ENCODE measurements around the gene NPBWR2. TPM values are rescaled to one million over a fixed set of nuclear protein-coding genes. Genes with fewer than 3 reads are reported as not detected.

The NPBWR2 gene
- total and polyA plus RNA-seq, 2 experiments from 2014 or later = not detected

DNA sequence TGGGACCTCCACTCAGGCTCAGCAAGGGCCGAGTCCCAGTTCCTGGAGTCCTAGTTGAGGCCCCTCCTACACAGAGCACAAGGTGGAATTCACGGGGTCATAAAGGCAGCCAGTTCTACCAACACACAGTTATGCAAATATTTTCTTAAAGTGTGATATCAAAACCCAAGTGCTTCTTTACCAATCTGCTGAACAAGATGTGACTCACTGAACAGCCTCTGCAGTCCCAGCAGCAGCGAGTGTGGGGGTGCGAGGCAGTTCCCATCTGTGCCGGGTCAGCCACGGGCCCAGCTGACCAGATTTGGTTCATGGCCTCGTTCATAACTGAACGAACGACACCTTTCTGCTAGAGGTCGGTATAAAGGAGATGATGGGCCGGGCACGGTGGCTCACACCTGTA is 48.8 kb downstream of the NPBWR2 start:
- DNase-seq (ENCODE audit: low spot score) (no peak), ATAC-seq (no peak)
- H4K20me1 ChIP-seq (replicated peaks; ENCODE audit: insufficient read depth) = no peaks in the 10 kb centered on the region
- H3K79me2 ChIP-seq (replicated peaks; ENCODE audit: insufficient read depth) = no peaks in the 10 kb centered on the region
- Mint-ChIP-seq H3K36me3 (ENCODE audit: low read depth) (no peaks in the 10 kb centered on the region), H3K27me3 (ENCODE audit: insufficient read depth, low read depth, poor library complexity) (peaks cover 10% of the 10 kb centered on the region), H3K4me1 (peaks cover 35% of the 10 kb centered on the region), H3K27ac (no peak overlapping the region), H3K9me3 (no peaks in the 10 kb centered on the region), H3K4me3 (no peak overlapping the region)
- H3K4me3 ChIP-seq = no peak overlapping the region
- no peak overlapping the region for H2AFZ ChIP-seq
- no peaks in the 10 kb centered on the region for H3K36me3 ChIP-seq (ENCODE audit: insufficient read depth)
- peaks cover 6% of the 10 kb centered on the region; the same call in 1 of the 2 replicates for H3F3A ChIP-seq (replicated peaks; ENCODE audit: low read depth)
- no peak overlapping the region for H3K27ac ChIP-seq (ENCODE audit: low read depth)
- no peaks in the 10 kb centered on the region for H3K9me2 ChIP-seq (ENCODE audit: insufficient read depth)
- no peaks in the 10 kb centered on the region for H3K27me3 ChIP-seq (ENCODE audit: insufficient read depth)
- H3K4me1 ChIP-seq (ENCODE audit: insufficient read depth) = peaks cover 12% of the 10 kb centered on the region; the same call in 1 of the 2 replicates
- TF ChIP-seq, protein P1, sequence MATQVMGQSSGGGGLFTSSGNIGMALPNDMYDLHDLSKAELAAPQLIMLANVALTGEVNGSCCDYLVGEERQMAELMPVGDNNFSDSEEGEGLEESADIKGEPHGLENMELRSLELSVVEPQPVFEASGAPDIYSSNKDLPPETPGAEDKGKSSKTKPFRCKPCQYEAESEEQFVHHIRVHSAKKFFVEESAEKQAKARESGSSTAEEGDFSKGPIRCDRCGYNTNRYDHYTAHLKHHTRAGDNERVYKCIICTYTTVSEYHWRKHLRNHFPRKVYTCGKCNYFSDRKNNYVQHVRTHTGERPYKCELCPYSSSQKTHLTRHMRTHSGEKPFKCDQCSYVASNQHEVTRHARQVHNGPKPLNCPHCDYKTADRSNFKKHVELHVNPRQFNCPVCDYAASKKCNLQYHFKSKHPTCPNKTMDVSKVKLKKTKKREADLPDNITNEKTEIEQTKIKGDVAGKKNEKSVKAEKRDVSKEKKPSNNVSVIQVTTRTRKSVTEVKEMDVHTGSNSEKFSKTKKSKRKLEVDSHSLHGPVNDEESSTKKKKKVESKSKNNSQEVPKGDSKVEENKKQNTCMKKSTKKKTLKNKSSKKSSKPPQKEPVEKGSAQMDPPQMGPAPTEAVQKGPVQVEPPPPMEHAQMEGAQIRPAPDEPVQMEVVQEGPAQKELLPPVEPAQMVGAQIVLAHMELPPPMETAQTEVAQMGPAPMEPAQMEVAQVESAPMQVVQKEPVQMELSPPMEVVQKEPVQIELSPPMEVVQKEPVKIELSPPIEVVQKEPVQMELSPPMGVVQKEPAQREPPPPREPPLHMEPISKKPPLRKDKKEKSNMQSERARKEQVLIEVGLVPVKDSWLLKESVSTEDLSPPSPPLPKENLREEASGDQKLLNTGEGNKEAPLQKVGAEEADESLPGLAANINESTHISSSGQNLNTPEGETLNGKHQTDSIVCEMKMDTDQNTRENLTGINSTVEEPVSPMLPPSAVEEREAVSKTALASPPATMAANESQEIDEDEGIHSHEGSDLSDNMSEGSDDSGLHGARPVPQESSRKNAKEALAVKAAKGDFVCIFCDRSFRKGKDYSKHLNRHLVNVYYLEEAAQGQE (IDR thresholded peaks at IDR 0.05; ENCODE audit: unreplicated experiment) = no peak
- no peak overlapping the region for H3K4me2 ChIP-seq

DNA sequence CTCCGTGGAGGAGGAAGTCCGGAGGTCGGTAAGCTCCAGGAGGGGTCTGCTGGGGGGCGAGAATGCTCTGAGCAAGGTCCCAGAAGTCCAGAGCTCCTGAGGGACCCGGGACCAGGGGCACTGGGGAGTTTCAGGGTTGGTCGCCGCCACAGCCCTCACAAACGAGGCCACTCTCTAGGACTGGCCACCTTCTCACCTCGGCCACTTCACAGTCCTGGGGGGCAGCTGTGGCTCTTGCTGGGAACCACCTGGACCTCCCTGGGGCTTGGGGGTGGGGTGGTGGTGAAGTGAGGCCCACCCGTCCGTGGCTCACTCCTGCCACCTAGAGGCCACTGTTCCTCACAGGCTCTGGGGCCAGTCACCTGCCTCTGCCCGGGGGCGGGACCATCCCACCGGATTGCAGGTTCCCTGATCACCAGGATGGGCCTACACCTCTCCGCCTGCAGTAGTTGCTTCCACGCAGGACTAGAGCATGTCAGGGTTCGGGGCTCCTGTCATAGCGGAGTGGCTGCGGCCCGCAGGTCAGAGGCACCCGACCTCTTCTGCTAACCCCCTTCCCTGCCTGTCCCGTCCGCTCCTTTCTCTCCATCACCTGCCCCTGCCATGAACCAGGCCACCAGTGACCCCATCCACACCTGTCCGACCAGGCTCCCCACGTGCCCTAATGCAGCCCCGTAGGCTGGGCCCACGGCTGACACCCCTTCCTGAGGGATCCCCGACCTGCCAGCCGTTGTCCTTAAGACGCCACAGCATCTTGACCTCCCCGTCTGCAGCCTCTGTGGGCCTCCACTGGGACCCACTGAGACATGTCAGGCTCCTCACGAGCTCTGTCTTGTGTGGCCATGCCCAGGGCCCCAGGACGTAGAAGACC is 49.5 kb downstream of the NPBWR2 start:
- Mint-ChIP-seq H3K4me3 (no peak overlapping the region), H3K4me1 (peaks cover 39% of the 10 kb centered on the region), H3K27me3 (ENCODE audit: insufficient read depth, low read depth, poor library complexity) (peaks cover 16% of the 10 kb centered on the region), H3K36me3 (ENCODE audit: low read depth) (no peaks in the 10 kb centered on the region), H3K27ac (no peak overlapping the region), H3K9me3 (no peaks in the 10 kb centered on the region)
- Histone ChIP-seq H3K4me3 (peak overlapping the region; percentile 35; the same call in 1 of the 2 replicates), H2AFZ (peak overlapping the region; percentile 90), H3K27ac (ENCODE audit: low read depth) (no peak overlapping the region), H3K27me3 (ENCODE audit: insufficient read depth) (no peaks in the 10 kb centered on the region), H4K20me1 (replicated peaks; ENCODE audit: insufficient read depth) (no peaks in the 10 kb centered on the region), H3K9me2 (ENCODE audit: insufficient read depth) (no peaks in the 10 kb centered on the region), H3K4me1 (ENCODE audit: insufficient read depth) (peaks cover 12% of the 10 kb centered on the region; the same call in 1 of the 2 replicates), H3K36me3 (ENCODE audit: insufficient read depth) (no peaks in the 10 kb centered on the region), H3K4me2 (peak overlapping the region; percentile 70), H3F3A (replicated peaks; ENCODE audit: low read depth) (peaks cover 6% of the 10 kb centered on the region; the same call in 1 of the 2 replicates), H3K79me2 (replicated peaks; ENCODE audit: insufficient read depth) (no peaks in the 10 kb centered on the region)
- TF ChIP-seq, protein P2, sequence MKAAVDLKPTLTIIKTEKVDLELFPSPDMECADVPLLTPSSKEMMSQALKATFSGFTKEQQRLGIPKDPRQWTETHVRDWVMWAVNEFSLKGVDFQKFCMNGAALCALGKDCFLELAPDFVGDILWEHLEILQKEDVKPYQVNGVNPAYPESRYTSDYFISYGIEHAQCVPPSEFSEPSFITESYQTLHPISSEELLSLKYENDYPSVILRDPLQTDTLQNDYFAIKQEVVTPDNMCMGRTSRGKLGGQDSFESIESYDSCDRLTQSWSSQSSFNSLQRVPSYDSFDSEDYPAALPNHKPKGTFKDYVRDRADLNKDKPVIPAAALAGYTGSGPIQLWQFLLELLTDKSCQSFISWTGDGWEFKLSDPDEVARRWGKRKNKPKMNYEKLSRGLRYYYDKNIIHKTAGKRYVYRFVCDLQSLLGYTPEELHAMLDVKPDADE (IDR thresholded peaks at IDR 0.05) = no peak
- TF ChIP-seq NANOG (IDR thresholded peaks at IDR 0.05; ENCODE audit: borderline replicate concordance) = no peak
- TF ChIP-seq, protein P3, sequence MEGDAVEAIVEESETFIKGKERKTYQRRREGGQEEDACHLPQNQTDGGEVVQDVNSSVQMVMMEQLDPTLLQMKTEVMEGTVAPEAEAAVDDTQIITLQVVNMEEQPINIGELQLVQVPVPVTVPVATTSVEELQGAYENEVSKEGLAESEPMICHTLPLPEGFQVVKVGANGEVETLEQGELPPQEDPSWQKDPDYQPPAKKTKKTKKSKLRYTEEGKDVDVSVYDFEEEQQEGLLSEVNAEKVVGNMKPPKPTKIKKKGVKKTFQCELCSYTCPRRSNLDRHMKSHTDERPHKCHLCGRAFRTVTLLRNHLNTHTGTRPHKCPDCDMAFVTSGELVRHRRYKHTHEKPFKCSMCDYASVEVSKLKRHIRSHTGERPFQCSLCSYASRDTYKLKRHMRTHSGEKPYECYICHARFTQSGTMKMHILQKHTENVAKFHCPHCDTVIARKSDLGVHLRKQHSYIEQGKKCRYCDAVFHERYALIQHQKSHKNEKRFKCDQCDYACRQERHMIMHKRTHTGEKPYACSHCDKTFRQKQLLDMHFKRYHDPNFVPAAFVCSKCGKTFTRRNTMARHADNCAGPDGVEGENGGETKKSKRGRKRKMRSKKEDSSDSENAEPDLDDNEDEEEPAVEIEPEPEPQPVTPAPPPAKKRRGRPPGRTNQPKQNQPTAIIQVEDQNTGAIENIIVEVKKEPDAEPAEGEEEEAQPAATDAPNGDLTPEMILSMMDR (conservative IDR thresholded peaks at IDR 0.05; ENCODE audit: low read depth in 2 of 2) = peak; percentile 80 to 96
- DNase-seq (ENCODE audit: low spot score) (peak; percentile 92), ATAC-seq (peak; percentile 78)

Measured in GM23338 (cell line).